K562 (cell line): ENCODE measurements around the gene ECSCR.

Experiments used
- BHLHE40 ChIP-seq: IDR thresholded peaks from 2 replicates; pipeline ENCODE4 v1.6.1; 2011; ENCODE audit warnings: low read length, improper control_type of control experiment
- HNRNPK ChIP-seq: fragments of 200-400 bp; formaldehyde crosslinking; IDR thresholded peaks from one replicate; pipeline ENCODE4 v1.6.1; 2018; ENCODE audit warnings: mild to moderate bottlenecking, low read depth, low read length; ENCODE audit not compliant: poor library complexity, severe bottlenecking
- MCM3 ChIP-seq: fragments of 450-650 bp; IDR thresholded peaks from 2 replicates; pipeline ENCODE4 v1.6.1; 2016
- MTA3 ChIP-seq: fragments of 450-650 bp; formaldehyde crosslinking; IDR thresholded peaks from 2 replicates; pipeline ENCODE4 v1.6.1; 2017; ENCODE audit warnings: mild to moderate bottlenecking, borderline replicate concordance
- PML ChIP-seq: IDR thresholded peaks from 2 replicates; pipeline ENCODE4 v1.6.1; 2012; ENCODE audit warnings: low read length, inconsistent platforms
- POLR2A ChIP-seq: fragments of 450-650 bp; conservative IDR thresholded peaks from 2 replicates; pipeline ENCODE4 v1.6.1; 2016
- SOX6 ChIP-seq: fragments of 450-650 bp; IDR thresholded peaks from 2 replicates; pipeline ENCODE4 v1.6.1; 2014; ENCODE audit warnings: mild to moderate bottlenecking
- TCF3 ChIP-seq: sonication (generic); formaldehyde crosslinking; IDR thresholded peaks from 2 replicates; pipeline ENCODE4 v1.4.0; 2020; ENCODE audit warnings: mild to moderate bottlenecking, missing genetic modification reagents
- ZNF696 ChIP-seq: fragments of 250-450 bp; sonication (Bioruptor Pico); conservative IDR thresholded peaks from 2 replicates; pipeline ENCODE4 v1.4.0; 2020; ENCODE audit warnings: mild to moderate bottlenecking, moderate library complexity
- TF ChIP-seq, protein P1 (sequence below), 3 experiments: IDR thresholded peaks in 2 of 3; conservative IDR thresholded peaks in 1 of 3; 2 replicates each; pipeline ENCODE4 v1.5.1; 2011 to 2012; ENCODE audit warnings: low read length in 3 of 3, mild to moderate bottlenecking in 3 of 3, control low read depth in 2 of 3, improper control_type of control experiment in 1 of 3, inconsistent platforms in 1 of 3, low read depth in 1 of 3, mixed read lengths in 1 of 3, moderate library complexity in 1 of 3; ENCODE audit not compliant: insufficient read depth in 2 of 3

GRCh38 chr5:139457653-139458306, 4.8 kb downstream of the ECSCR start:
- TF ChIP-seq TCF3 (CRISPR knock-in tag) (no peak), PML (no peak), POLR2A (no peak), ZNF696 (CRISPR knock-in tag) (no peak), MTA3 (no peak), HNRNPK (no peak), MCM3 (no peak), SOX6 (no peak), BHLHE40 (no peak)
- TF ChIP-seq, protein P1, sequence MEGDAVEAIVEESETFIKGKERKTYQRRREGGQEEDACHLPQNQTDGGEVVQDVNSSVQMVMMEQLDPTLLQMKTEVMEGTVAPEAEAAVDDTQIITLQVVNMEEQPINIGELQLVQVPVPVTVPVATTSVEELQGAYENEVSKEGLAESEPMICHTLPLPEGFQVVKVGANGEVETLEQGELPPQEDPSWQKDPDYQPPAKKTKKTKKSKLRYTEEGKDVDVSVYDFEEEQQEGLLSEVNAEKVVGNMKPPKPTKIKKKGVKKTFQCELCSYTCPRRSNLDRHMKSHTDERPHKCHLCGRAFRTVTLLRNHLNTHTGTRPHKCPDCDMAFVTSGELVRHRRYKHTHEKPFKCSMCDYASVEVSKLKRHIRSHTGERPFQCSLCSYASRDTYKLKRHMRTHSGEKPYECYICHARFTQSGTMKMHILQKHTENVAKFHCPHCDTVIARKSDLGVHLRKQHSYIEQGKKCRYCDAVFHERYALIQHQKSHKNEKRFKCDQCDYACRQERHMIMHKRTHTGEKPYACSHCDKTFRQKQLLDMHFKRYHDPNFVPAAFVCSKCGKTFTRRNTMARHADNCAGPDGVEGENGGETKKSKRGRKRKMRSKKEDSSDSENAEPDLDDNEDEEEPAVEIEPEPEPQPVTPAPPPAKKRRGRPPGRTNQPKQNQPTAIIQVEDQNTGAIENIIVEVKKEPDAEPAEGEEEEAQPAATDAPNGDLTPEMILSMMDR (IDR thresholded peaks at IDR 0.05 in 2 of 3, conservative IDR thresholded peaks at IDR 0.05 in 1 of 3; ENCODE audit: insufficient read depth in 2 of 3, low read depth in 1 of 3, low read length in 3 of 3), result no peak
